Suprapubic skin (tissue), 4 donors: ENCODE measurements around the gene RPL28. TPM values are rescaled to one million over a fixed set of nuclear protein-coding genes. Genes with fewer than 3 reads are reported as not detected.

Source experiments
- DNase-seq, 2 donors: peaks; one replicate each; pipeline ENCODE4 v3.0.0-alpha.2; 2019; ENCODE audit warnings: low spot score in 2 of 2
- H3K27ac ChIP-seq: fragments of 200-600 bp; sonication (generic); one replicate; pipeline ENCODE4 v1.5.1; 2019
- H3K27me3 ChIP-seq: fragments of 200-600 bp; sonication (generic); one replicate; pipeline ENCODE4 v1.5.1; 2019
- H3K36me3 ChIP-seq: fragments of 200-600 bp; sonication (generic); one replicate; pipeline ENCODE4 v1.5.1; 2019
- H3K4me1 ChIP-seq: fragments of 200-600 bp; sonication (generic); one replicate; pipeline ENCODE4 v1.5.1; 2019
- H3K4me3 ChIP-seq: fragments of 200-600 bp; sonication (generic); one replicate; pipeline ENCODE4 v1.5.1; 2019; ENCODE audit warnings: mild to moderate bottlenecking
- H3K9me3 ChIP-seq: fragments of 200-600 bp; sonication (generic); one replicate; pipeline ENCODE4 v1.5.1; 2019
- CTCF ChIP-seq, 2 donors: fragments of 200-600 bp in 1 of 2; fragments of 450-650 bp in 1 of 2; sonication (generic) in 1 of 2; IDR thresholded peaks; one replicate each; pipeline ENCODE4 v1.5.1; 2016 to 2019; ENCODE audit warnings: antibody characterized with exemption in 2 of 2, mild to moderate bottlenecking in 1 of 2, moderate library complexity in 1 of 2
- EP300 ChIP-seq: sonication (generic); formaldehyde crosslinking; IDR thresholded peaks from one replicate; pipeline ENCODE4 v1.6.1; 2017; ENCODE audit warnings: antibody characterized with exemption
- POLR2A ChIP-seq, 2 donors: fragments of 450-650 bp; IDR thresholded peaks; one replicate each; pipeline ENCODE4 v1.6.1; 2017; ENCODE audit warnings: antibody characterized with exemption in 2 of 2, mild to moderate bottlenecking in 2 of 2, moderate library complexity in 2 of 2
- POLR2AphosphoS5 ChIP-seq, 3 donors: sonication (generic); formaldehyde crosslinking; IDR thresholded peaks; one replicate each; pipeline ENCODE4 v1.6.1; 2017; ENCODE audit warnings: antibody characterized with exemption in 3 of 3
- WGBS: methylation state at CpG from one replicate; pipeline ENCODE4 v1.1.5; 2018; 5-methylcytosine and 5-hydroxymethylcytosine counted together
- total RNA-seq, 4 donors: library from RNA; depleted of rRNA; stranded (reverse); fragments of >200 nt; gene quantifications; one replicate each; pipeline ENCODE4 v1.1.0, GENCODE V29; 2016

The RPL28 gene
- total RNA-seq, 4 donors from 2014 or later = 605 to 767 (median 714) TPM

GRCh38 chr19:55341171-55341588, 44.6 kb upstream of the RPL28 start:
- WGBS = 0% methylated on average over 2 of the region's 15 CpGs
- TF ChIP-seq POLR2A (IDR thresholded peaks at IDR 0.05) (no peak), POLR2AphosphoS5 (IDR thresholded peaks at IDR 0.05) (no peak), EP300 (no peak), CTCF (IDR thresholded peaks at IDR 0.05) (no peak)
- Histone ChIP-seq H3K4me1 (peaks cover 41% of the 10 kb centered on the region), H3K4me3 (peak overlapping the region; percentile 89), H3K36me3 (peaks cover 29% of the 10 kb centered on the region), H3K27me3 (no peaks in the 10 kb centered on the region), H3K27ac (no peak overlapping the region), H3K9me3 (no peaks in the 10 kb centered on the region)
- peak; percentile 78 to 81 for DNase-seq

GRCh38 chr19:55341595-55342531, 43.9 kb upstream of the RPL28 start:
- 89% methylated on average over 8 of the region's 50 CpGs for WGBS
- peaks cover 29% of the 10 kb centered on the region for H3K36me3 ChIP-seq
- peak overlapping the region; percentile 89 for H3K4me3 ChIP-seq
- no peak overlapping the region for H3K27ac ChIP-seq
- TF ChIP-seq EP300 = no peak
- no peak for TF ChIP-seq CTCF (IDR thresholded peaks at IDR 0.05)
- TF ChIP-seq POLR2A (IDR thresholded peaks at IDR 0.05) = no peak
- no peak for TF ChIP-seq POLR2AphosphoS5 (IDR thresholded peaks at IDR 0.05)
- no peaks in the 10 kb centered on the region for H3K27me3 ChIP-seq
- no peaks in the 10 kb centered on the region for H3K9me3 ChIP-seq
- DNase-seq = peak in 1 of 2 donors; percentile 75
- peaks cover 41% of the 10 kb centered on the region for H3K4me1 ChIP-seq

DNA sequence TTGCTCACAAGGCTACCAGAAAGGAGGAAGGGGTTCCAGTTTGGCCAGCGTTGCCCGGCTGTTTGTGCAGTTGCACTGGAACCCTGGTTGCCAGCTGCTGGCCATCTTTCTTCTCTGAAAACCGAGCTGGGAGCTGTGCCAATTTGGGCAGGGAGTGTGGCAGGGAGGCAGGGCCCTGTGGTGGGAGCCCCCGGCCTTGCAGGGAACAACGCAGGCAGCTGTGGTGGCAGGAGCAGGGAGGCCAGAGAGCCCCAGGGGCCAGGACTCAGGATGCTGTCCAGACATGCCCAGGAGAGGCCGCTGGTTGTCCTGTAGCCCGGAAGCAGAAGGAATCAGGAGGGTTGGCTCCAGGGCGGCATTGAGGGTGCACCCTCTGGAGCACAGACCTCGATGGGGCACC, 41.3 kb upstream of the RPL28 start:
- Histone ChIP-seq H3K36me3 (peaks cover 36% of the 10 kb centered on the region), H3K27me3 (no peaks in the 10 kb centered on the region), H3K4me3 (no peak overlapping the region), H3K4me1 (peaks cover 30% of the 10 kb centered on the region), H3K27ac (no peak overlapping the region), H3K9me3 (no peaks in the 10 kb centered on the region)
- WGBS = 67% methylated on average over 2 of the region's 9 CpGs
- TF ChIP-seq POLR2A (IDR thresholded peaks at IDR 0.05) = no peak
- no peak for TF ChIP-seq CTCF (IDR thresholded peaks at IDR 0.05)
- no peak for TF ChIP-seq POLR2AphosphoS5 (IDR thresholded peaks at IDR 0.05)
- no peak for TF ChIP-seq EP300
- no peak for DNase-seq

GRCh38 chr19:55345101-55345817, 40.5 kb upstream of the RPL28 start:
- TF ChIP-seq POLR2AphosphoS5 (IDR thresholded peaks at IDR 0.05) (no peak), POLR2A (IDR thresholded peaks at IDR 0.05) (no peak), EP300 (no peak), CTCF (IDR thresholded peaks at IDR 0.05) (no peak)
- WGBS = 85% methylated on average over 21 of the region's 22 CpGs
- Histone ChIP-seq H3K4me3 (no peak overlapping the region), H3K4me1 (peaks cover 26% of the 10 kb centered on the region), H3K27ac (no peak overlapping the region), H3K9me3 (no peaks in the 10 kb centered on the region), H3K36me3 (peaks cover 36% of the 10 kb centered on the region), H3K27me3 (no peaks in the 10 kb centered on the region)
- DNase-seq = no peak
